Ramos (cell line): Measurements from ENCODE around the gene PRKN.

Experiments used
- in situ Hi-C: fragments of 300-500 bp; cut with MboI; formaldehyde crosslinking; loops from one replicate; pipeline ENCODE4 v1.14.3; 2022; ENCODE audit warnings: low sequenced_read_pairs; ENCODE audit not compliant: unreplicated experiment

Gene PRKN

GRCh38 chr6:161804838-161805237 is 922.7 kb downstream of the PRKN start:
- in situ Hi-C loops = no loop called here

- in situ Hi-C loops = no loop called here
Observed at GRCh38 chr6:161803131-161803530, 924.4 kb downstream of the PRKN start.

GRCh38 chr6:161802231-161802630 is 925.3 kb downstream of the PRKN start:
- in situ Hi-C loops = no loop called here

- in situ Hi-C loops = no loop called here
Observed at GRCh38 chr6:161798844-161799394, 928.6 kb downstream of the PRKN start.

- in situ Hi-C loops = no loop called here
Observed at GRCh38 chr6:161796681-161797080, 930.9 kb downstream of the PRKN start.

GRCh38 chr6:161792851-161793493 is 934.6 kb downstream of the PRKN start:
- in situ Hi-C loops = no loop called here

GRCh38 chr6:161788531-161788930 is 939.0 kb downstream of the PRKN start:
- in situ Hi-C loops = no loop called here

- in situ Hi-C loops = no loop called here
Observed at GRCh38 chr6:161772176-161772575, 955.4 kb downstream of the PRKN start.

GRCh38 chr6:161761966-161762365 is 965.6 kb downstream of the PRKN start:
- in situ Hi-C loops = no loop called here

GRCh38 chr6:161755080-161755479 is 972.5 kb downstream of the PRKN start:
- in situ Hi-C loops = no loop called here

- in situ Hi-C loops = no loop called here
Observed at GRCh38 chr6:161750686-161751085, 976.9 kb downstream of the PRKN start.

GRCh38 chr6:161749576-161749975 is 978.0 kb downstream of the PRKN start:
- in situ Hi-C loops = no loop called here

- in situ Hi-C loops = no loop called here
Observed at GRCh38 chr6:161748535-161749416, 978.8 kb downstream of the PRKN start.

- in situ Hi-C loops = no loop called here
Observed at GRCh38 chr6:161747506-161747905, 980.1 kb downstream of the PRKN start.

- in situ Hi-C loops = no loop called here
Observed at GRCh38 chr6:161745594-161746141, 981.9 kb downstream of the PRKN start.

GRCh38 chr6:161745128-161745527 is 982.4 kb downstream of the PRKN start:
- in situ Hi-C loops = no loop called here

- in situ Hi-C loops = no loop called here
Observed at GRCh38 chr6:161744211-161745067, 983.1 kb downstream of the PRKN start.

GRCh38 chr6:161743509-161744178 is 983.9 kb downstream of the PRKN start:
- in situ Hi-C loops = no loop called here

GRCh38 chr6:161740486-161740885 is 987.1 kb downstream of the PRKN start:
- in situ Hi-C loops = no loop called here
